Natural killer cell (primary cell): Measurements from ENCODE around the gene NGB. TPM values are rescaled to one million over a fixed set of nuclear protein-coding genes. Genes with fewer than 3 reads are reported as not detected.

Experiments
- ATAC-seq, 3 donors: fragments of 150-1000 bp in 2 of 3; fragments of 200-7000 bp in 1 of 3; cut with Tn5 transposase; 1 replicate in 1 of 3; 2 replicates in 2 of 3; pipeline ENCODE4 v1.10.0; 2021; ENCODE audit warnings: mild to moderate bottlenecking in 2 of 3, moderate library complexity in 2 of 3
- DNase-seq, 2 donors: peaks; one replicate each; pipeline versions ENCODE4 v3.0.0 to v3.0.0-alpha.2; 2013 to 2021; ENCODE audit warnings: mixed read lengths in 1 of 2
- H3K27ac ChIP-seq: one replicate; pipeline ENCODE4 v1.5.1; 2013; ENCODE audit warnings: mild to moderate bottlenecking, low read length
- H3K27me3 ChIP-seq: one replicate; pipeline ENCODE4 v1.6.1; 2013; ENCODE audit warnings: low read length; ENCODE audit not compliant: control insufficient read depth, insufficient read depth
- H3K36me3 ChIP-seq: one replicate; pipeline ENCODE4 v1.6.1; 2013; ENCODE audit warnings: low read length; ENCODE audit not compliant: control insufficient read depth, insufficient read depth
- H3K4me1 ChIP-seq: one replicate; pipeline ENCODE4 v1.6.1; 2013; ENCODE audit warnings: low read length; ENCODE audit not compliant: control insufficient read depth, insufficient read depth
- H3K4me3 ChIP-seq: one replicate; pipeline ENCODE4 v1.5.1; 2013; ENCODE audit warnings: low read length
- H3K9me3 ChIP-seq: one replicate; pipeline ENCODE4 v1.6.1; 2013; ENCODE audit warnings: low read length; ENCODE audit not compliant: control insufficient read depth, insufficient read depth
- H3K27ac Mint-ChIP-seq, 2 donors: one replicate each; pipeline ENCODE4 v1.8.0; 2022; ENCODE audit warnings: mild to moderate bottlenecking in 2 of 2, mixed read lengths in 2 of 2, moderate library complexity in 1 of 2
- H3K27me3 Mint-ChIP-seq, 2 donors: one replicate each; pipeline ENCODE4 v1.8.0; 2022; ENCODE audit warnings: low read depth in 2 of 2, mixed read lengths in 2 of 2
- H3K36me3 Mint-ChIP-seq: one replicate; pipeline ENCODE4 v1.8.0; 2022; ENCODE audit warnings: mixed read lengths
- H3K4me1 Mint-ChIP-seq, 2 donors: one replicate each; pipeline ENCODE4 v1.8.0; 2022; ENCODE audit warnings: mixed read lengths in 2 of 2
- H3K4me3 Mint-ChIP-seq: one replicate; pipeline ENCODE4 v1.8.0; 2022; ENCODE audit warnings: mild to moderate bottlenecking, moderate library complexity, mixed read lengths
- H3K9me3 Mint-ChIP-seq, 2 donors: one replicate each; pipeline ENCODE4 v1.8.0; 2022; ENCODE audit warnings: mixed read lengths in 2 of 2
- CTCF ChIP-seq: fragments of 200-600 bp; IDR thresholded peaks from one replicate; pipeline ENCODE4 v1.8.0; 2022; ENCODE audit warnings: antibody characterized with exemption
- WGBS: methylation state at CpG from one replicate; pipeline ENCODE4 v1.1.7; 2013; ENCODE audit warnings: missing lambda C conversion rate; ENCODE audit not compliant: insufficient coverage; 5-methylcytosine and 5-hydroxymethylcytosine counted together
- intact Hi-C: fragments of 100-400 bp; cut with micrococcal nuclease; formaldehyde crosslinking; loops from one replicate; pipeline ENCODE4 v1.14.2; 2022
- total RNA-seq, 4 donors: library from RNA; stranded (reverse); fragments of 120-200 nt in 1 of 4; gene quantifications; one replicate each; pipeline versions ENCODE4 v1.2.3 to v1.2.4, GENCODE V29; 2013 to 2022

The NGB gene
- total RNA-seq, 3 donors from 2014 or later (not counting 1 experiment from before 2014, with no cell fraction given) = not detected

GRCh38 chr14:77257700-77258099 lies 13.3 kb downstream of the NGB start:
- H3K9me3 ChIP-seq = no peaks in the 10 kb centered on the region
- Mint-ChIP-seq H3K36me3 (no peaks in the 10 kb centered on the region), H3K27me3 (peaks cover 9 to 15% of the 10 kb centered on the region in 2 donors), H3K27ac (no peak overlapping the region), H3K4me1 (no peaks in the 10 kb centered on the region), H3K4me3 (no peak overlapping the region), H3K9me3 (no peaks in the 10 kb centered on the region)
- no peak for TF ChIP-seq CTCF
- no peak for DNase-seq
- H3K4me3 ChIP-seq = no peak overlapping the region
- no peaks in the 10 kb centered on the region for H3K36me3 ChIP-seq
- intact Hi-C loops = no loop called here
- ATAC-seq = no peak
- H3K27me3 ChIP-seq = no peaks in the 10 kb centered on the region
- H3K4me1 ChIP-seq = no peaks in the 10 kb centered on the region
- H3K27ac ChIP-seq = no peak overlapping the region
- WGBS = 89% methylated on average over 10 of the region's 10 CpGs

GRCh38 chr14:77256694-77257093 lies 14.3 kb downstream of the NGB start:
- no peaks in the 10 kb centered on the region for H3K9me3 Mint-ChIP-seq
- TF ChIP-seq CTCF = no peak
- no peak overlapping the region for H3K27ac Mint-ChIP-seq

GRCh38 chr14:77253333-77254190 lies 17.4 kb downstream of the NGB start:
- 48% methylated on average over 20 of the region's 20 CpGs for WGBS
- intact Hi-C loops = no loop called here
- TF ChIP-seq CTCF = no peak
- peaks cover 0 to 3% of the 10 kb centered on the region in 2 donors for H3K27me3 Mint-ChIP-seq
- no peaks in the 10 kb centered on the region for H3K9me3 Mint-ChIP-seq
- H3K9me3 ChIP-seq = no peaks in the 10 kb centered on the region
- ATAC-seq = no peak
- DNase-seq = no peak
- H3K4me3 ChIP-seq = no peak overlapping the region
- H3K4me3 Mint-ChIP-seq = no peak overlapping the region
- H3K36me3 ChIP-seq = no peaks in the 10 kb centered on the region
- no peaks in the 10 kb centered on the region for H3K36me3 Mint-ChIP-seq
- no peak overlapping the region for H3K27ac ChIP-seq
- no peaks in the 10 kb centered on the region for H3K4me1 ChIP-seq
- no peak overlapping the region for H3K27ac Mint-ChIP-seq
- H3K4me1 Mint-ChIP-seq = no peaks in the 10 kb centered on the region
- H3K27me3 ChIP-seq = no peaks in the 10 kb centered on the region

More at GRCh38 chr14:77256694-77257093, 14.3 kb downstream of the NGB start:
- WGBS = 93% methylated on average over 8 of the region's 8 CpGs
- Mint-ChIP-seq H3K4me3 (no peak overlapping the region), H3K27me3 (peaks cover 7 to 8% of the 10 kb centered on the region in 2 donors), H3K4me1 (no peaks in the 10 kb centered on the region), H3K36me3 (no peaks in the 10 kb centered on the region)
- H3K27me3 ChIP-seq = no peaks in the 10 kb centered on the region
- no peak overlapping the region for H3K4me3 ChIP-seq
- ATAC-seq (no peak), DNase-seq (no peak)
- no peaks in the 10 kb centered on the region for H3K4me1 ChIP-seq
- no peak overlapping the region for H3K27ac ChIP-seq
- H3K36me3 ChIP-seq = no peaks in the 10 kb centered on the region
- intact Hi-C loops = no loop called here
- no peaks in the 10 kb centered on the region for H3K9me3 ChIP-seq
